SW 1271 (cell line): Measurements from ENCODE around the gene SLC12A2.

Source experiments
- DNase-seq, 2 experiments: peaks; one replicate each; lab custom pipeline; 2025; lab: John Stamatoyannopoulos, UW

Gene SLC12A2

DNA sequence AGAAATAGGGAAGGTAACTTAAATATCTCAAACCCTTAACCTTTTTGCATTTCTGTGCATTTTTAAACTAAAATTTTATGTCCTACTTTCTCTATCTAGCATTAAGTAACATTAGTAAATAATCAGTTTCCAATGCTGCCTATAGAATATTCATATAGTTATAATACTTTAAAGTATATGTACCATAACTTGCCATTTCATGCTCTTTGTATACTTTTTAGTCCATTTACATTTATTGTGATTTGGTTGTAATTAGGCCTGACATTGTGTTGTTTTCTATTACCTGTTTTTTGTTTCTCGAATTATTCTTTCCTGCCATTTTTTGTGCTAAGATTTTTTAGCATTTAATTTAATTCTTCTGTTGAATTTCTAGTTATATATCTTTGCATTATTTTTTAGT is 13.7 kb downstream of the SLC12A2 start:
- DNase-seq, result no peak

DNA sequence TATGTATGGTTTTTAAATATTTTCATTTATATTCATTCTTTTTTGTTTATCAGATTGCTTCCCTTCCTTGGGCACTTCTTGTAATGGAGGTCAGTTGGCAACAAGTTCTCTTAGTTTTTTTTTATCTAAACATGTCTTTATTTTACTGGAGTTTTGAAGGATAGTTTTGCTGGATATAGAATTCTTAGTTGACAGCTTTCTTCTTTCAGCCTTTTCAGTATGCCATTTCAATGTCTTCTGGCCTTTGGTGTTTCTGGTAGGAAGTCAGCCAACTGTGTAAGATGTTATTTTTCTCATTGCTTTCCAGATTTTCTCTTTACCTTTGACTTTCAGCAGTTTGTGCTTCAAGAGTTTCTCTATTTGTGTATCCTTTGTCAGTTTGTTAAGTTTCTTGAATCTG is 14.2 kb downstream of the SLC12A2 start:
- no peak for DNase-seq

DNA sequence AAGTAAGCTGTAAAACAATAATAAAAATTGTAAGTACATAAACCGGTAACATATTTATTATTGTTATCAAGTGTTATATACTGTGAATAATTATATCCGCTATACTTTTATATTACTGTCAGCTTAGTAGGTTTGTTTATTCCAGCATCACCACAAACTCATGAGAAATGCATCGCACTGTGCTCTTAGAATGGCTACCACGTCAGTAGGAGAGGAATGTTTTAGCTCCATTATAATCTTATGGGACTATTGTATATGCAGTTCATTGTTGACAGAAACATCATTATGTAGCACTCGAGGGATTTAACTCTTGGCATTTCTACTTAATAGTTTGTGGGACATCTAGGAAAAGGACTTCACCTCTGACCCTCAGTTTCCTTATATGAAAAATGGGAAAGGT is 16.4 kb downstream of the SLC12A2 start:
- DNase-seq, result no peak

DNA sequence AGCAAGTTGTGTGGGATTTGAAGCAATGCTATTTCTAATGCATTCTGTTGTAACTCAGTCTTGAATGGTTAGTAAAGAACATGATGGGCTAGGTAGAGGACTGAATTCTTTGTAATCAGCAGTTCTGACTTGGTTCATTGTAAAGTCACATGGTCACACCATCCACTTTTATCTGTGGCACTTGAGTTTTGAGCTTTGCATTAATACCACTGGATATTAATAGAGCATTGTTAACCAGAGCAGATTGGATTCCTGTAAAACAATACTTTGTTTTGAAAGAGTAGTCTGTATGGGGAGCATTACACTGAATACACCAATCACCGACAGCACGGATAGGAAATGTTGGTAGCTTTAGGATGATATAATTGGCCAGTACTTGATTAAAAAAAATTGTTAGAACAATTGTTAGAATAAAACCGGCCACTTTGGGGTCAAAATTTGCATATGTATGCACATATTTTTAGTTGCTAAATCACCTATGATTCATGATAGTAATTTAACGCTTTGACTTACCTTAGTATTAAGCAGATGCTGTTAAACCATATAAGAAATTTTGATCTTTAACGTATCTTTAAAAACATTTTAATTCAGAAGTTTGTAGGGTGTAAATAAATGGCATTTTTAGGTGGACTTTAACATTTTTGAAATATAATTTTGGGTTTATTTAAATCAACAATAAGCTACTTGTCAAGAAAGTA is 17.4 kb downstream of the SLC12A2 start:
- no peak for DNase-seq

DNA sequence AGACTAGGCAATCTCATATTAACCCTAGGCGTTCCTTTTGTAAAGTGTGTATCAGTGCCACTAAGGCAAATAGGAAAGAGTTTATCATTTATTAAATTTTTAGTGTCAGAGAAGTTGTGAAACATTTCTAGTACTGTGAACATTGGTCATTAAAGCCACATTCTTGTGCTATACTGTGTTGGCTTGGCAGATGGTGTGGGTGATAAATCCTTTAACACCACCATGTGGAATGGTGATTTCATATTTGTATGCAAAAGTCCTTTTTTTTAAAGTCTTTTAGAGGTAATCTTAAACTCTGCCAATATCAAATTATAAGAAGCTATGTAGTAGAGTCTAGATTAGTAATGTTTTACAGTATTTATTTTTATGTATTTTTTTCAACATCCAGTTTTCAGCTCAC is 18.1 kb downstream of the SLC12A2 start:
- no peak for DNase-seq

DNA sequence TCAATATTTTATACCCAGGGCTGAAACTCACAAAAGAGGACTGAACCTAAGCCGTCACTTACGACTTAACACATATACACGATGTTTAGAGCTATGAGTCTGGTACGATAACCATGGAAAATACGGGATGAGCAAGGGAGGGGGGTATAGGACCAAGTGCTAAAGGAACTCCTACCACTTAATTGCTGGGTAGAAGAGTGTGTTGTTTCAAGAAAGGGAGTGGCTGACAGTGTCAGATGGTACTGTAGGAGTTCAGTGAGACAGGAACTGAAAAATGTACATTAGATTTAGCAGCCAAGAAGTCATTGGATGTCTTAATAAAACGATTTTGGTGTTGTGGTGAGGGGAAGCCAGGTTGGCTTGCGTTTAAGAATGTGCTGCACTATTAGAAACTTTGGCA is 21.6 kb downstream of the SLC12A2 start:
- DNase-seq, result no peak

DNA sequence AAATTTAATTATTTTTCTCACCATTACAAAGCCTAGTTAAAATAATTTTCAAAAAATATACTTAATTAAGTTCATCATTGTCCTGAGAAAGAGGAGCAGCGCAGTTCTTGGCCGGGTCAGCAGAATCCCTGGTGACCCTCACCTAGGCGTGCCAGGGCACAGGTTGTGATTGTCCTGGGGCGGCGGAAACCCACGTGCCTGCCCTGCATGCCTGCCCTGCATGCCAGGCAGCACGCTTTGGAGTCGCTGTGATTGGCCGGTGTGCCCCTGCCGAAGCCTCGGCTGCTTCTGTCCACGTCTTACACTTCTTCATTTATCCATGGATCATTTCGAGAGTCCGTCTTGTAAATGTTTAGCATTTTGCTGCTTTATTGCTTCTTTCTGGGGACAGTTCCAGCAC is 25.6 kb downstream of the SLC12A2 start:
- no peak for DNase-seq

DNA sequence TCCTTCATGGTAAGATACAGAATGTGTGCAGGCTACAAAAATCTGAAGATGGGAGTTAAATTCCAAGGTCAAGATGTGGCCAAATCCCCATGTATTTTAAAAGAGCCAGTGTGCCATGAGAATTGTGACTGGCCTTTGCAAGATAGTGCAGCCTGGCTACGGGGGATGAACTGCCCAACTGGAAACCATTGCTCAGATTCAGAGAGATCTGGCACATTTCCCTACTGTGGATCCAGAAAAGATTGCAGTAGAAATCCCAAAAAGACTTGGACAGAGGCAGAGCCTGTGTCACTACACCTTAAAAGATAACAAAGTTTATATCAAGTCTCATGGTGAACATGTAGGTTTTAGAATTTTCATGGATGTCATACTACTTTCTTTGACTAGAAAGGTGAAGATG is 26.2 kb downstream of the SLC12A2 start:
- no peak for DNase-seq

DNA sequence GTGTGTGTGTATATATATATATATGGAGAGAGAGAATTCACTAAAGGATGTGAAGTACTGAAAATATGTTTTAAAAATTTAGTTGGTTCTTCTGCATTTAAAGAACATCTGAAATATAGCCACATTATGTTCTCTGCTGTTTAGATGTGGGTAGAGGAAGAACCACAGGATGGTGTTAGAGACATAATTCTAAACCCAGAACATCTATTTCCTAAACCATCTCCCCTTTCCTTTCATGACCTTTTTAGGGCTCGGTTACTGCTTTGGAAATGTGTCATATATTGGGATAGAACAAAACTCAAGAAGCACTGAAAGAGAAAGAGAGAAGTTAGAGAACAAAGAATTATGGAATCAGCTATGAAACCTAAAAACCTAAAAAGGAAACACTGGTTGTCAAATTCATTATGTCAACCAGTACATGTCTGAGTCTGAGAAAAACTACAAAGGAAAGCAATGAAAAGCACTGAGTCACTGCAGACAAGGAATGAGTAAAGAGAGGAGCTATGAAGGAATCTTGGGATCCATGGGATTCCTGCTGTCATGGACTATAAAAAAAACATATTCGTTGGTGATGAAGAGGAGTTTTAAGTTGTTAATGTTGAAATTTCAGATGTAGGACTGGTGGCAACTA is 28.4 kb downstream of the SLC12A2 start:
- DNase-seq, result no peak

DNA sequence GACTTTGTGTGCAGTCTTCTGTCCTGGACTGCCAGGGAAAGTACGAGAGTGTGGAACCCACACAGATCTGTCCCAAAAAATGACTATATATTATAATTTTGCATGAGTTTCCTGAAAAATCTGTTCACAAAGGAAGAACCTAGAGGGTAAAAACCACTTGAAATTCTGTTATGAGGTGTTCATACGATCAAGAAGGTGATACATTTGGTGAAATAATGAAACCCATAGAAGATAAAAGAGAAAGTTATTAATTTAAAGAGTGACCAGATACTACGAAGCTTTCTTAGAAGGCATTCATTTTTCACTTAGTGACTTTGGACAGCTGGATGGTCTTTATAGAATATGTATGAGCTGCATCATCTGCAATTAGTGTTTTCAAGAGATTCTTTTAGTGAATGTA is 32.9 kb downstream of the SLC12A2 start:
- no peak for DNase-seq

DNA sequence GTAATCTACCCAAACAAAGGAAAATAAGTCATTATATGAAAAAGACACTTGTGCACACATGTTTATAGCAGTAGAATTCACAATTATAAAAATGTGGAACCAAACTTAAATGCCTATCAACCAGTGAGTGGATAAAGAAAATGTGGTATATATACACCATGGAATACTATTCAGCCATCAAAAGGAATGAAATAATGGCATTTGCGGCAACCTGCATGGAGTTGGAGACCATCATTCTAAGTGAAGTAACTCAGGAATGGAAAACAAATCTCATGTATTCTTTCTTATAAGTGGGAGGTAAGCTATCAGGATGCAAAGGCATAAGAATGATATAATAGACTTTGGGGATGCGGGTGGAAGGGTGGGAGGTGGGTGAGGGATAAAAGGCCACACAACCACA is 34.6 kb downstream of the SLC12A2 start:
- DNase-seq, result no peak

DNA sequence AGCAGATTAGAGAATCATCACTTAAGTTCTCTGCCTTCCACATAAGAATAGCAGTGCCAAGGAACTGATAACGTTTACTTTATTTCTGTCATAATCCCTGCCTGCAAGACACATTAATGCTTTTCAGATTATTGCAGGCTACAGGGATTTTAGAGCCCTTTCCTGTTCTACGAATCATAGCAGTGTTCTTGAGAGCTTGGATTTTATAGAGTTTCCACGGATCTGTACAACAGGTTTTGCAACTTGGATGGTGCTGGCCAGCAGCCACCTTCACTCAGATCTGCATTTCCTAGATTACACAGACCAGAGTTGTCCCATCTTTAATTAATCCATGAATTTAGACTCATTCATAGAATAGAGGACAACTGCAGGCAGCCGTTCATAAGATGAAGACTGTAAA is 38.1 kb downstream of the SLC12A2 start:
- no peak for DNase-seq

DNA sequence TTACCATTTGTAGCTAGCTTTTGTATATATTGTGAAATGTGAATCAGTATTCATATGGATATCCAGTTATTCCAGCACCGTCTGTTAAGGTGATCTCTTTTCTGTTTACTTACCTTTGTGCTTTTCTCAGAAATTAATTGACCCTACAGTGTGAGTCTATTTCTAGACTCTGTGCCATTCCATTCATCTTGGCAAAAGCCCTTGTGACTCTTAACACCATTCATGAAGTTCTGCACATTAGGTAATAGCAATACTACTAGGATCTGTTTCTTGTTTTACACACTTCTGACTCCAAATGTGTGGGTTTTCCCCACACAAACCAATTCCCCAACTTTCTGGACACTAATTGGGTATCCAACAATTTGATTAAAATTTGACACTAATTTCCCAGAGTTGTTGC is 40.4 kb downstream of the SLC12A2 start:
- no peak for DNase-seq

DNA sequence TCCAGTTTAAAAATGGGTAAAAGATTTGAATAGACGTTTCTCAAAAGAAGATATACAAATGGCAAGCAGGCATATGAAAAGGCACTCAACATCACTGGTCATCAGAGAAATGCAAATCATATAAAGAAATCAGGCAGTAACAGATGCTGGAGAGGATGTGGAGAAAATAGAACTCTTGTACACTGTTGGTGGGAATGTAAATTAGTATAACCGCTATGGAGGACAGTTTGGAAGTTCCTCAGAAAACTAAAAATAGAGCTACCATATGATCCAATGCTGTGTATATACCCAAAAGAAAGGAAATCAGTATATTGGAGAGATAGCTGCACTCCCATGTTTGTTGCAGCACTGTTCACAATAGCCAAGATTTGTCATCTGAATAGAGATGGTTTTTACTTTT is 42.7 kb downstream of the SLC12A2 start:
- DNase-seq, result no peak

DNA sequence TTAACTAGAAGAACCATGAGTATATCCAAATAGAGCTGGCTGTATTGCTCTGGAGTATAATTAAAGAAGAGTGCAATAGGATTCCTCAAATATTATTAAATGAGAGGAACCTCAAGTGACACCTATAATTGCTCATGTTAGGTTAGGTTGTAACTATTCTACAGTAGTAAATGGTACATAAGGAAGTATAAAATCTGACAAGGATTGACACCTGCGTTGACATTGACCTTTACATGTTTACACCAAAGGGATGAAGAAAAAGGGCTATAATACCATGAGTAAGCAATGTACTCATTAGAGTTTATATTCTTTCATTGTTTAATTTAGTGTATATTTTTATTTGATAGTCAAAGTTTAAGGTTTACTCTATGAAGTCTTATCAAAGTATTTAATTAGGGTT is 48.9 kb downstream of the SLC12A2 start:
- no peak for DNase-seq

DNA sequence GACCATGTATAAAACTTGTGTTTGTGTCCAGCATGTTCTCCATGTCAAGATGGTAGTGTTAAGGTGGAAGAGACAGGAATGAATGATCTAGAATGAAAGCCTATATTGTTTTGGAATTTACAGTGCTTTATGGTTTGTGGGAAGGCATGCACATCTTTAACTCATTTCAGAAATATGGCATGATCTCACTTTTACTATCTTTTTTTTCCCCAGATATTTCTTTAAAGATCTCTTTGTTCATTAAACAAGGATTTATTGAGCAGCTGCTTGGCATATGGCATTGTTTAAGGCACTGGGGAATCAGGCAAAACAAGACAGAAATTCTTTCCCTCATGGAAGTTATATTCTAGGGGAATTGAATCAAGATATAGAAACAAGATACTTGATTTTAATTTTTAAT is 51.7 kb downstream of the SLC12A2 start:
- DNase-seq, result no peak

DNA sequence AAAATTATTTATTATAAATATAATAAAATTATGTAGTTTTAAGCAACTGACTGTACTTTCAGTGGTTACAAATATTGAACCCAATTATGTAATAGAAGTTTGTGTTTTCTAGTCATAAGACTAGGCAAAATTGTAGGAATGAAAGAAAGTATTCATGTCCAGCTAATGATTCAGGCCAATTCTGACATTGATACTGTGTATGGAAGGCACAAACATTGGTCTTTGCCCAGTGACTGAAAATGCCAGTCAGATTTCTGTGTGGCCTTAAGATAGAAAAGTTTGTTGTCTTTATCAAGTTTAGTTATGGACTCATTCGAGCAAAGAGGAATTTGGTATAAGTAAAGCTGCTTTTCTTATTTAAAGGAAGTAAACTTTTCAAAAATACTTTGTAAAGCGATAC is 60.3 kb downstream of the SLC12A2 start:
- DNase-seq, result no peak

DNA sequence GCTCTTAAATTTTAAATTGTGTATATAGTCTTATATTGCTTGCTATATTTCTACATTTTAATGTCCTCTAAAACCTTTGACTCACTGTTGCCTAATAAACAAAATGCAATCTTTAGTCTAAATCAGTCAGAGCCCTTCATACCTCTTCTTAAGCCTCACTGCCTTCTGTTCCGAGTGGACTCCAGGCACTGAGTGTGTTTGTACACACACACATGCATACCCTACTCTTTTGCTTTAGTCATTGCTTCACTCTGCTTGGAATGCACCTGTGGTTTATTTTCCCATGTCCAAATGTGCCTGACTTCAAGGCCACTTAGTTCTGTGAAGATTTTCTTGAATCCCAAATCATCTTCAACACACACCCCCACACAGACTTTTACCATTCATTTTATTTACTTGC is 60.9 kb downstream of the SLC12A2 start:
- DNase-seq, result no peak

DNA sequence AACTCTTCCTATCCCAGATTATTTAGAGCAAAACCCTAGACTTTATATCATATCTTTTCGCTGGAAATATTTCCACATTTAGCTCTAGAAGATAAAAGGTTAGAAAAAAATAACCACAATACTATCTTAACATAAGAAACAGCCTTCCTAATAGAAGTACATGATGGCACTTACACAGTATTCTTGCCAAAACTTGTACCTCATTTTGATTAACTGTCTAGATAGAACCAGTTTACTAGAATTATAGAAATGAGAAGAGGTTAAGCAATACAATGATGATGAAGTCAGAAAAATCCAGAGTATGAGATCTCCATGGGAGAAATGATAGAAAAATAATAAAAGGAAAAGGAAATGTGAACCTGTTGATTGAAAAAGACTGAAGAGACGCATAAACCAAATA is 63.1 kb downstream of the SLC12A2 start:
- no peak for DNase-seq

DNA sequence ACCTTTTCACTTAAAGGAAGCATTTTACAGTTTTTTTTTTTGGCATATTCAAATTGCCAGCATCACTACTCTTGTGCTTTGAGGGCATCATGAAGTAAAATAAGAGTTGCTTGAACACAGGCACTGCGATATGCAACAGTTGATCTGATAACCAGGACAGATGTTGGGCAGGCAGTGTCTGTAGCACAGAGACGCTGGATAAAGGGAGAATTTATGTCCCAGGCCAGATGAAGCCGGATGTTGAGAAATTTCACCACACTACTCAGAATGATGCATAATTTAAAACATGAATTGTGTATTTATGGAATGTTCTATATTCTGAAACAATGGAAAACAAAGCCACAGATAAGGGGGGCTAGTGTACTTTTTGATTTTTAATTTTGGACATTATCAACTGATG is 71.4 kb downstream of the SLC12A2 start:
- no peak for DNase-seq

DNA sequence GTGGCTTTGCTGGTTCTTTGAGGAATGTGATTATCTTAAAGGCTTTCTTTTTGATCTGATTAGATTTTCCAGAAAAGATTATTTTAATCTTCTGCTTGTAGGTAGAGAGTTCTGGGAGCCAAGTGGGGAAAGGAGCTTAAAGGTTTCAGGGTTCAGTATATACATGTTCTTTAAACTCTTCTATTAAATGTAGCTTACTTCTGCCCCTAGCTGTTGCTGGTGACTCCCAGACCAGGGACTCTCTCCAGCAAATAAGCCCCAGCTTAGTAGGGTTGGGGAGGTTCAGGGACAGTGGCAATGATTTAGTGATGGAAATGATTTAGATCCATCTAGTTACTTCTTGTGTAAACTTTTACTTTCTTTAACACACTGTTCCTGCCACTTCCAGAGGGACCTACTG is 72.2 kb downstream of the SLC12A2 start:
- DNase-seq, result no peak

DNA sequence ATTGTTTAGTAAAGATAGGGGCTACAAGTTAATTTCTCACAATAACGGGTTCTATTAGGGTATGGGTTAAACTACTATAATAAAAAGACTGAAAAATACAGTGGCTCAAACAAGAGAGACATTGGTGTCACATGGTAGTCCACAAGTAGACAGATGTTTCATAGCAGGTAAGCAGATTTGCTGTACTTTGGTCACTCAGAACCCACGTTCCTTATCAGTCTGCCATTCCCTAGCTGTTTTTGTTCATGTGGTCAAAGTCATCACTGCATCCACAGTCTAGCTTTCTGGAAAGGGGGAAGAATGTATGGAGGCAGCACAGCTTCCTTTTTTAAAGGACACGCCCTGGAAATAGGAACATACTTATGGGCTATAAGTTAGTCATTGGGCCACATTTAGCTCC is 73.0 kb downstream of the SLC12A2 start:
- DNase-seq, result no peak

DNA sequence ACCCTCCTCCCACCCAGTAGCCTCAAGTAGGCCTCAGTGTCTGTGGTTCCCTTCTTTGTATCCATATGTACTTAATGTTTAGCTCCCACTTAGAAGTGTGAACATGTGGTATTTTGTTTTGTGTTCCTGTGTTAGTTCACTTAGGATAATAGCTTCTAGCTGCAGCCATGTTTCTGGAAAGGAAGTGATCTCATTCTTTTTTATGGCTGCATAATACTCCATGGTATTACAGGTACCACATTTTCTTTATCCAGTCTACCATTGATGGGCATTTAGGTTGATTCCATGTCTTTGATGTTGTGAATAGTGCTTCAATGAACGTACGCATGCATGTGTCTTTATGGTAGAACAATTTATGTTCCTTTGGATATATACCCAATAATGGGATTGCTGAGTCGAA is 74.8 kb downstream of the SLC12A2 start:
- DNase-seq, result no peak

DNA sequence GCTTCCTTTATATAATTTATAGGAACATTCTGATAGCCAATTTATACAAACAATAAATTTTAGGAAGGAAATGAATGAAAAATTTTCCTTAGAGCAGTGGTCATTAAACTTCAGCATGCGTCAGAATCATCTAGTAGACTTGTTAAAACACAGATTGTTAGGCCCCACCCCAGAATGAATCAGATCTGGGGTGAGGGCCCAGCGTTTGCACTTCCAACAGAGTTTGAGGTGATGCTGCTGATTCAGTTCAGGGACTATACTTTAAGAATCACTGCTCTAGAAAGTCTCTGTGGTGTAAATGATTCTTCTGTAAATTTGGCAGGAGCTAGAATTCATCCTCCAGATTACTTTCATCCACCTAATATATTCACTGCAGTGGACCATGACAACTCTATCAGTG is 80.4 kb downstream of the SLC12A2 start:
- no peak for DNase-seq
